Measurements from ENCODE around the gene NGLY1.

The NGLY1 gene

DNA sequence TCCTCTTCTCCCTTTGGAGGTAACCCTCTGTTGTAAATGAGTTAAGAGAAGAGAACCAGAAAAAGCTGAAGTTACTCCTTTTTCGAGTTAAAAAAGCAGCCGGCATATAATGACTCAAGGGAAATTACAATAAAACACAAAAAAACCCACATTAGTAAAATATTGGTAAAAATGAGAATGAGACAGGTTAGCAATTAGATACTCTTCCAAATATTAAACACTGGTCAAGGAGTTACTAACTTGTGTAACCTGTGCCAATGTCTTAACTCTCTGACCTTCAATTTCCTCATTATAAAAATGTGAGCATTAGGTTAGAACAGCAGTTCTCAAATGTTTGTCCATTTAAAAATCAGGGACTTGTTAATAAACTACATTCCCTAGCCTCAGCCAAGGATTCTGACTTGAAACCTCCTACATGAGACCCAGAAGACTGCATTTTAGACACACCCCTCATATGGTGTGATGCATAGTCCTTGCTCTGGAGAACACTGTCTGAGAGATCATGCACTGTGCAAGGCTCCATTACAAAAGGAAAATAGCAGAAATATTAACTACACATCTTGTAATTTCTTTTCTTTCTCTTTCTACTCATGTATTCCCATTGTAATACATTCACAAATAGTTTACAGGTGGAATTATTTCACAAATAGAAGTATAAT, 75.8 kb downstream of the NGLY1 start:
- no peak for DNase-seq

DNA sequence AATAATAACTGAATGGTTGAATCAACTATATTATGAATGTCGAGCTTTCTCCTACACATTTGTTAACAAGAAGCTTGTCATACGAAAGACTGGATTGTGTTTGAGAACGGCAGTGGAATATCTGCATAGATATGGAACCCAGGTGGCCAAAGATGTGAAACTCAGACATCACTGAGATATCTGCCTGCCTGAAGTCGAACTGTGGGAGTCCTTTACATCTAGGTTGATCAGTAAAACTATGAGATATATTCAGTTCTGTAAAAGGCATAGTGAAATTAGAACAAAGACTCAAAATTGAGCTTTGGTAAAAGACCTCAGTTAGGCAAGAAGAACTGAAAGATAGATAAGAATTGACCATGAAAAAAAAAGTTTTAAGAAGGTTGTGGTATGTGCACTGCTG, 77.0 kb downstream of the NGLY1 start:
- DNase-seq = no peak

DNA sequence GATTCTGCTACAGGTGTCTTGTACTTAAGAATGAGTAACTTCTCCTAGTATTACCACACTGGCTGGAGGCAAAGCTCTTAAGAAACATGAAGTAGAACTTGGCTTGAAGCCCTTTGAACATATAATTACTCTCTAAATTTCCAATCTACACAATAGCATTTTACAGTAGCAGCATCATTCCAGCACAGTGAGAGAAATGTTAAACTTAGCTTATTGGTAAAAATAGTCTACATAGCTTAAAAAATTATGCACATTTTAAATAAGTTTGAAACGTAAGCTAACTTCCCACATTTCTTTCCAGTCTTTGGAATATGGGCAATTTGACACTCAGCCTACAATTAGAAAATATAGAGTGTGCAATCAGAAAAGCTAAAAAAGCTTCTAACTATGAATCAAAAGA, 85.7 kb downstream of the NGLY1 start:
- DNase-seq = no peak

DNA sequence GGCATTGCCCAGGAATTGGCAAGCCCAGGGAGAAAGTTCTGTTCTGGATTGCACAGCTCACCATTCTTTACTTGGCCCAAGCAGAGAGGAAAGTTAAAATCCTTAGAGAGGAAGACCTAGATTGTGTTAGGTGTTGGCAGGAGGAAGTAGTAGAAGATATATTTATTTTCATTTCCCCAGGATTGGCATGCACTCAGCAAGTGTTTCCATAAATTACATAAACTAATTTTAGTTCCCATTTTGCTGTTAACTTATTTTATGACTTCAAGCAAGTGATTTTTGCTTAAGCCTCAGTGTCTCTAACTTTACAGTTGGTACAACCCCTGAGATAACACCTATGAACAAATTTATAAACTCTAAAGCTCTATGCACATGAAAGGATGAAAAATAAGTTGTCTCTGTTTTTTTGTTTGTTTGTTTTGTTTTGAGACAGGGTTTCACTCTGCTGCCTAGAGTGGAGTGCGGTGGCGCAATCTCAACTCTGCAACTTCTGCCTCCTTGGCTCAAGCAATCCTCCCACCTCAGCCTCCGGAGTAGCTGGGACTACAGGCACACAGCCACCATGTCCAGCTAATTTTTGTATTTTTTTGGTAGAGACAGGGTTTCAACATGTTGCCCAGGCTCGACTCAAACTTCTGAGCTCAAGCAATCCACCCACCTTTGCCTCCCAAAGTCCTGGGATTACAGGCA, 87.4 kb downstream of the NGLY1 start:
- no peak for DNase-seq

DNA sequence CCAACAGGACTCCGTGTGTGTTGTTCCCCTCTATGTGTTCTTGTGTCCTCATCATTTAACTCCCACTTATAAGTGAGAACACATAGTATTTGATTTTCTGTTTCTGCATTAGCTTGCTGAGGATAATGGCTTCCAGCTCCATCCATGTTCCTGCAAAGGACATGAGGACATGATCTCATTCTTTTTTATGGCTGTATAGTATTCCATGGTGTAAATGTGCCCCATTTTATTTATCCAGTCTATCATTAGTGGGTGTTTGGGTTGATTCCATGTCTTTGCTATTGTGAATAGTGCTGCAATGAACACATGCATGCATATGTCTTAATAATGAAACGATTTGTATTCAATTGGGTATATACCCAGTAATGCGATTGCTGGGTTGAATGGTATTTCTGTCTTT, 90.0 kb downstream of the NGLY1 start:
- no peak for DNase-seq

DNA sequence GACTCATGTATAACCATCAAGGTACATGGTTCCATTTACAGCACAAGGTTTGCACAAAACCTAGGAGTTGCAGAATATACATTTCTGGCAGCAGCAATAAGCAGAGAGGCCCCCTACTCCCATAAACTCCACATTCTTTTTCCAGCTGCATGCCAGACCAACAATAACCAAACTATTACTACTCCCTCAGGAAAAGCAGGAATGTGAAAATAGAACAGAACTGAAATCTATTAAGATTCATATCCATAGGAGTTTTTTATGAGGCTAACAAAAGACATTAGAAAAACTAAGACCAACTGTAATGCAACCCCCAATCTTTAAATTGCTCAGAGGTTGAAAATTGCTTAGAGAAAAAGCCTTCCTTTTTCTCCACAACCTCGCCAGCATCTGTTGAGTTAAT, 90.9 kb downstream of the NGLY1 start:
- no peak for DNase-seq

DNA sequence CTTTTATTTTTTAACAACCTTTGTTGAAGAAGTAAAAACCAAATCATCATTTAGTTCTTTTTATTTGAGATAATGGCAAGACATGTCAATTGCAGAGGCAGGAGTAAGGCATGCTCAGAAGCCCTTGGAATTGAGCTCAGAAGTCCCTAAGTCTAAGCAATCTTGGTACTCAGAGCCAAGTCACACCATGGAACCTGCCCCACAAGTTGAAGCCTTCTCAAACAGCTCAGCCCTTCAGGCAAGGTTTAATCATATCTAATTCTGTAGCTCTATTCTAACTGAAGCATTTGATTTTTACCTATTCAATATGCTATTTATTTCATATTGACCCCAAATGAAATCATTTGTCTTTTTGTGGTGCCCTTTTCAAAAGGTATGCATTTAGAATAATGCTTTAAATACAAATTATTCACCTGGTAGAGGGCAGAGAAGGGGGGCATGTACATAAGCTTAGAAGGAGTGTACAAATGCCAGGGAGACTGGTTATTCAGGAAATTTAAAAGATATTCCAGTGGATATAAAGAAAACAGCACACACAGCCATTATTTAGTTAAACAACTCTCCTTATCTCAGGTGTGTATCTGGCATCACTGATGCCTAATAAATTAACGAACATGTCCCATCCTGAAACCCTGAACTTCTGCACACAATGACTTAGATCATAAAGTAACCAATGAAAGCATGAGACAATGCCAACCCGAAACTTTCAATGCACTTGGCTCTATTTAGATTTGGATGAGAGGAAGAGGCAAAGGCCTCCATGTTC, 92.3 kb downstream of the NGLY1 start:
- no peak for DNase-seq

DNA sequence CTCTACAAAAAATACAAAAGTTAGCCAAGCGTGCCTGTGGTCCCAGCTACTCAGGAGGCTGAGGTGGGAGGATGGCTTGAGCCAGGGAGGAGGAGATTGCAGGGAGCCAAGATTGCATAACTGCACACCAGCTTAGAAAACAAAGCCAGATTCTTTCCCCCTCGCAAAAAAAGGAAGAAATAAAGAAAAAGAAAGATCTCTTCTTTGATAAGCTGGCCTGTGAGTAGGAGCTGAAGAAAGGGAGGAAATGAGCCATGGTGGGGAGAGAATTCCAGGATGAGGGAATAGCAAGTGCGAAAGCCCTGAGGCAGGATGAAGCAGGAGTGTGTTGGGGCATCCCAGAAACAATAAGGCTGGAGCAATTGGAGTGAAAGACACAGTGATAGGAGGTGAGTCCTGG, 94.0 kb downstream of the NGLY1 start:
- no peak for DNase-seq

DNA sequence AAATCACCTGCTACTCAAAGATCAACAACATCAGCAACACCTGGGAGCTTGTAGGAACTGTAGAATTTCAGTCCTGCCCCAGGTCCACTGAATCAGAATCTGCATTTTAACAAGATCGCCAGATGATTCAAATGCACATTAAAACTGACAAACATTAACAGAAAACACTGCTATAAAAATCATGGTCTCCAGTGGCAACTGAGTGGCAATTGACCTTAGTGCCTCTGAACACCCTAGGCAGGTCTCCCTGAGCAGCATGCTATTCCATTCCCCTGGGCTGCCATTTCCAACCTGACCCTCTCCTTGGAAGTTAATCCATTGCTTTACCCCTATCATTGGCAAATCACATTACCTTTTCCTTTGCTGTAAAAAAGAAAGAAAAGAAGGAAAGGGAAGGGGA, 95.5 kb downstream of the NGLY1 start:
- DNase-seq = no peak

DNA sequence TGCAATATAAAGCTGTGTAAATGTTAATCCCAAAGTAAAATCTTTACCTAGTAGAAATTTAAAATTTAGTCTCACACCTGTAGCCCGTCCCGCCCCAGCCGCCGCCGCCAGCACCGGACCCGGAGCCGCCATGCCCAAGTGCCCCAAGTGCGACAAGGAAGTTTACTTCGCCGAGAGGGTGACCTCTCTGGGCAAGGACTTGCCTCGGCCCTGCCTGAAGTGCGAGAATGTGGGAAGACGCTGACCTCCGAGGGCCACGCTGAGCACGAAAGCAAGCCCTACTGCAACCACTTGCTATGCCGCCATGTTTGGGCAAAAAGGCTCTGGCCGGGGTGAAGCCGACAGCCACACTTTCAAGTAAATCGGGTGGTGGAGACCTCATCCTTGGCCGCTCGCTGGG, 96.5 kb downstream of the NGLY1 start:
- DNase-seq = no peak

DNA sequence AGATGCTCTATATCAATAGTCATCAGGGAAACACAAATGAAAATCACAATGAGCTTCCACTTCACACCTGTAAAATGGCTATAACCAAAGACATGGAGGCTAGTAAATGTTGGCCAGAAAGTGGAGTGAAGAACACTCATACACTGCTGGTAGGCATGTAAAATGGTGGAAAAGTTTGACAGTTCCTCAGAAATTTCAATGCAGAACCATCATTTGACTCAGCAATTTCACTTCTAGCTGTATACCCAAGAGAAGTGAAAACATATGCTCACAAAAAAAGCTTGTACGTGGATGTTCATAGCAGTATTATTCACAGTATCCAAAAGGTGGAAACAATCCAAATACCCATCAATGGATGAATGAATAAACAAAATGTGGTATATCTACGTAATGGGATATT, 99.4 kb downstream of the NGLY1 start:
- no peak for DNase-seq

DNA sequence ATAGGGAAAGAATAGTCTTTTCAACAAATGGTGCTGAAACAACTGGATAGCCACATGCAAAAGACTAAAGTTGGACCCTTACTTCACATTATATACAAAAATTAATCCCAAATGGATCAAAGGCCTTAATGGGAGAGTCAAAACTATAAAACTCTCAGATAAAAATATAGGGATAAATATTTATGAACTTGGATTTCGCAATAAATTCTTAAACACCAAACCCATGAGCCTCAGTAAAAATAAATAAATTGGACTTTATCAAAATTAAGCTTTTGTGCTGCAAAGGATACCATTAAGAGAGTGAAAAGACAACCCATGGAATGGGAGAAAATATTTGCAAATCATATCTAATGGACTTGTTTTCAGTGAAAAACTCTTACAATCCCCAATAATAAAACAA, 99.8 kb downstream of the NGLY1 start:
- DNase-seq = no peak

DNA sequence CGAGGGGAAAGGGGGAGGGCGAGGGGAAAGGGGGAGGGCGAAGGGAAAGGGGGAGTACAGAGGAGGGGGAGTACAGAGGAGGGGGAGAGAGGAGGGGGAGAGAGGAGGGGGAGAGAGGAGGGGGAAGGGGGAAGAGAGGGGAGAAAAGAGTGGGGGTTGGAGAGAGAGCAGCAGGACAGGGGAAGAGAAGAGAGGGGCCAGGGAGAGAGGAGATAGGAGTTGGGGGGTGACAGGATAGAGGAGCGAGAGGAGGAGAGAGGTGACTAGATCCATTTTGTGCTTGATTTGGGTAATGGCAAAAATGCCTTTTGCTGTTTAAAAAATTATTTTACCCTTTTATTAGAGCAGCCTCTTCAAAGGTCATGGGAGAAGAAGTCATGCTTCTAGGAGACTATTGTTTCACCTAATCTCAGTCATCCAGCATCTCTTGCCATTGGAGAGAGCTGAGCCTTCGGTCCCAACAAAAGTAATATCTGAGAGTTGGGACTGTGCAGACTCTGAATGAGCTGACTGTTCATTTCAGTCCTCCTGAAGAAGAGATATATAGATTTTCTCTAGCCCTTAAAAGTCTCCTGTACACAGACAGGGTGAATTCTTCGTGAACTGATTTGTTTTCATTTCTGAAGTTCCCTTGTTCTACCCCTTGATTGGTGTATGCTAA, 103.5 kb downstream of the NGLY1 start:
- no peak for DNase-seq

DNA sequence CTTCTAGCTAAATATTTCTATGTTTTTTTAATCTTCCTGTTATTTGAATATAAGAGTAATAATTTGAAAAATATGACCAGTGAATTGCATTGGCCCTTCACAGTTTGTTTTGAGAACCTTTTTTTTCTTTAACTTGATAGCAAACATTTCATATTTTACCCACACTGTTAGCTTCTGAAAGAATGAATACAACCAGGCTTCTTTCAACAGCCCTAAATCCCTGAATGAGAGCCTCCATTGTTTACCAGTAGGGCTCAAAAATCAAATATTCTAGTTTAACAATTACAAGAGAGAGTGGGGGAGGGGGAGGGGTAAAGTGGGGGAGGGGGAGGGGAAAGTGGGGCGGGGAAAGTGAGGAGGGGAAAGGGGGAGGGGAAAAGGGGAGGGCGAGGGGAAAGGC, 104.1 kb downstream of the NGLY1 start:
- no peak for DNase-seq

DNA sequence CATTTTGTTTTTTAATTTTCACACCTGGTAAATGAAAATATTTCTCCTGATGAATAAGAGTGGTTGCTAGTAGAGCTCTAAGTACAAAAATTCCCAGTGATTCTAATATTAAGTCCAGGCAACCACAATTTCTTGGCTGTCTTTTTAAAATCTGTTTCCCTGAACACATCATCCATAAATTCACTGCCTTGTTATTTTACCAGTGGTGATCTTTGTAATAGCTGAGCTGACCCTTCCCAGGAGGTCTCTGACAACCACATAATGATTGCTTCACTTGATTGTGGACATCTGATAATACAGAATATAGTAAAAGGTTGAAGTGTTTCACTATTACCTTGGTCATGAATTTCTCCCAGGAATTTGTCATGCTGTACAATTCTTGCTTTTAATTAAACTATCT, 104.7 kb downstream of the NGLY1 start:
- DNase-seq = no peak

DNA sequence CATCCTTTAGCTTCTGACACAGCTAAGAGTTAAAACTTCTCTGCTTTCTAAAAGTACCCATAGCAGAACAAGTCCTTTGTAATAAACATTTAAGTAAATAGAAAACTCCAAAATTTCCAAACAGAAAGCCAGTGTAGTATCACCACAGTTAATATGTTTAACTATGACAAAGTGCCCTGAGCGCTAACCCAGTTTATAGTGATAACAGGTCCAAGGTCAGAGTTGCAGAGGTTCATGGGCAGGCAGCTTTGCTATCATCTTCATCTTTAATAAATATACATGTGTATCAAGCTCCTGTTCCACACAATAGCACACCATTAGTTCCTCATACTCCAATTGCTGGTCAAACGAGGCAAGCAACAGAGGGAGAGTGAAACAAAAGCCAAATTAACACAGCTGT, 106.1 kb downstream of the NGLY1 start:
- DNase-seq = no peak

DNA sequence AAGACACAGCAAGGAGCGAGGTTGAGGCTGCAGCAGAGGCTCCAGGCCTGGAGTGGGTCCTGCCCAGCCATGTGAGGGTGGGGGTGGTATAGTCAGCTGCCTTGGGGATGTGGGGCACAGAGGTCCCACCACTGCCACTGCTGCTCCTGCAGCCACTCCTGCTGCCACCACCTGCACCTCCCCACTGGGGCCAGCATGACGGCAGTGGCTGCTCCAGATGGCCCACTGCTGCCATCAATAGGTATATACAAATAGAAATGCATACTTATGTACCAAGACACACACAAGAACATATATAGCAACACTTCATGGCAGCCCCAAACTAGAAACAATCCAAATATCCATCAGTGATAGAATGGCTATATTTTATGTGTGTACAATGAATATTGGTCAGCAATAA, 108.6 kb downstream of the NGLY1 start:
- DNase-seq = no peak

DNA sequence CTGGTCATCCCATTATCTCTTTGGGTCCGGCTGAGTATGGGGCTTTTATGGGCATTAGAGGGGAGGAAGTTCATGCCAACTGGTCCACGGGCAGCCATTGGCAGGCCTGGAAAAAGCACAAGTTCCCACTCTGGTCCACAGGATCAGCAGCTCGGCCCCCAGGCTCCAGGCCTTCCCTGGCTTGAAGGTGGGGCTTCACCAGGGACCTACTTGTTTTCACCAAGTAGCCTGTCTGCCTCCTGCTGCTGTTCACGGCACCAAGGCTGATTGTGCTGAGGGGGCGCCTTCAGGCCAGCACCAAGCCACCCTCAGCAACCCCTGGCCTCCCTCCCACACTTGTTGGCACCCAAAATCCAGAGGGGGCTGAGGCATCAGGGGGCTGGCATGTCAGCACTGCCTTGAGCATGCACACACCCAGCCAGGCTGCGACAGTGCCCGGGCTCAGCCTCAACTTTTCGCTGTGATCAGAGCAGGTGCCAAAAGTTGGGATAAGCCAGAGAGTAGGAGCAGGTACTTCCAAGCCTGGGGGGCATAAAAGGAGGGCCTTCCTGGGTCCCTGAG, 109.4 kb downstream of the NGLY1 start:
- DNase-seq = no peak

All from fibroblast of skin of back (primary cell).